GM10248 (cell line): Measurements from ENCODE around the gene LHX4.

Source experiments
- CTCF ChIA-PET: fragments of 300-600 bp; sonication (Branson Sonifier 250); formaldehyde crosslinking; extraction: SDS; loops from one replicate; lab custom pipeline; 2021; ENCODE audit warnings: antibody characterized with exemption; lab: Yijun Ruan, JAX
- POLR2A ChIA-PET: fragments of 350-650 bp; sonication (Branson Sonifier 250); formaldehyde crosslinking; extraction: SDS; loops from one replicate; lab custom pipeline; 2020; ENCODE audit warnings: antibody characterized with exemption; lab: Yijun Ruan, JAX
- DNase-seq: peaks from one replicate; pipeline ENCODE4 v3.0.0; 2012; ENCODE audit errors: extremely low spot score
- CTCF ChIP-seq: IDR thresholded peaks from 2 replicates; pipeline ENCODE4 v1.5.1; 2012; ENCODE audit warnings: mild to moderate bottlenecking, low read depth; ENCODE audit errors: extremely low read depth, missing control alignments, control extremely low read depth

The LHX4 gene

DNA sequence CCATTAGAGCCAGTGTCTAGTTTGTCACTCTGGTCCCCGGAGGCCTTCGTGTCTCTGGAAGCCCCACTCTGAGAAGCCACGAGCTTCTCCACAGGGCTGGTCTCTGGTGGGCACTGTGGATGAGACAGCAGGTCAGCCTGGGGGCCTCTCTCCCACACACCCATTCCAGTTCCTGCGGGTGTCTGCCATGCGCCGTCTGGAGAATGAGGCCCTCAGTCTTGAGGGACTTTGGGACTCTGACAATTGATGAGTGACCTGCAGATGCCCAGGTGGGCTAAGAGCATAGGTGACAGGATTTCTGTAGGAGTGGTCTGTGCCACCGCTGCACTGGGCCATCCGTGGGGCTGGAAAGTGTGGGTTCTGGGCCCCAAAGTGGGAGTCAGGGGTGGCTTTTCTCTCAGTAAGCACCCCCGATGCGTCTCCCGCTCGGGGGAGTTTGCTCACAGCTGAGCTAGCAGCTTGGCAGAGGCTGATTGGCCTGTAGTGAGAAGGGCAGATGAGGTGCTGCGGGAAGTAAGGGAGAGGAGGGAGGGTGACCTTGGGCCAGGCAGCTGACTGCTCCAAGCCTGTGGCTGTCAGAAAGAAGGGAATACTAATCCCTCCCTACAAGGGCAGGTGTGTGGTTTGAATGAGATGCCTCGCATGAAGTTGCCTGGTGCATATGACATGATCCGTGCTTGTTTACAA, 26.4 kb downstream of the LHX4 start:
- CTCF ChIA-PET = interaction anchor here (1.3 to 1.7 kb wide), 2 partner anchors 9 to 226 kb away, joined by 3 to 7 read pairs; no protein-coding TSS in a partner anchor
- TF ChIP-seq CTCF = no peak
- no peak for DNase-seq
- POLR2A ChIA-PET = no interaction called here

DNA sequence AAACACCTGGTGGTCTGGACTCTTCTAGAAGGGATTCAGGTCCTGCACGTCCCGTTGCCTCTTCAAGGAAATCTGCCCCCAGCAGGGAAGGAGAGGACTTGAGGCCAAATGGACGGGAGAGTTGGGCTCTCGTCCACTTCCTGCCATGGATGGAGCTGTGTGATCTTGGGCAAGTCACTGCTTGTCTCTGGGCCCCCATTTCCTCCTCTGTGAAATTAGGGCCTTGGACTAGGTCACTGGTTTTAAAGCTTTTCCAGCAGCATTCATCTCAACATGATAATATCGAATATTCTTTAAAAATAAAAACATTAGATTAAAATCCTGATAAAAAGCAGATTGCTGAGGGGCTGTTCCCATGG, 26.9 kb downstream of the LHX4 start:
- CTCF ChIA-PET = interaction anchor here (1.3 to 1.7 kb wide), 2 partner anchors 9 to 226 kb away, joined by 3 to 7 read pairs; no protein-coding TSS in a partner anchor

GRCh38 chr1:180257486-180257885, 27.4 kb downstream of the LHX4 start:
- CTCF ChIA-PET = interaction anchor here (1.3 to 1.7 kb wide), 2 partner anchors 10 to 225 kb away, joined by 3 to 7 read pairs; no protein-coding TSS in a partner anchor
- POLR2A ChIA-PET = no interaction called here
- no peak for TF ChIP-seq CTCF
- no peak for DNase-seq

More for the DNA sequence above, 26.9 kb downstream of the LHX4 start:
- POLR2A ChIA-PET = no interaction called here
- TF ChIP-seq CTCF = no peak
- no peak for DNase-seq

DNA sequence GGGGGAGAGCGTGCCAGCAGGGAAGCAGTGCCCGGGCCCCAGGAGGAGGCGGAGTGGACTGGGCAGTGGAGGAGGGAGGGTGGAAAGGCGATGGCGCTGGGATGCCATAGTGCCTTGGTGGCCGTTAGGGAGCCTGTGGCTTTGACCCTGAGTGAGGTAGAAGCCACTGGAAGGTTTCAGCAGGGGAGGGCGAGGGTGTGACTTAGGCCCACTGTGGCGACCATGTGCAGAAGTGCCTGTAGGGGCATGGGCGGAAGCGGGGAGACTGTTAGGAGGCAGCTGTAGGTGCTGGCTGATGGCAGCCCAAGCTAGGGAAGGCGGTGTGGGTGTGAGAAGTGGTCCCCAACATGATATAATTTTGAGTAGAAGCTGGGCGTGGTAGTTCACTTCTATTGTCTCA, 28.2 kb downstream of the LHX4 start:
- TF ChIP-seq CTCF = no peak
- no peak for DNase-seq
- POLR2A ChIA-PET = no interaction called here
- CTCF ChIA-PET = interaction anchor here (1.7 kb wide), 1 partner anchor 225 kb away, joined by 7 read pairs; no protein-coding TSS in a partner anchor

DNA sequence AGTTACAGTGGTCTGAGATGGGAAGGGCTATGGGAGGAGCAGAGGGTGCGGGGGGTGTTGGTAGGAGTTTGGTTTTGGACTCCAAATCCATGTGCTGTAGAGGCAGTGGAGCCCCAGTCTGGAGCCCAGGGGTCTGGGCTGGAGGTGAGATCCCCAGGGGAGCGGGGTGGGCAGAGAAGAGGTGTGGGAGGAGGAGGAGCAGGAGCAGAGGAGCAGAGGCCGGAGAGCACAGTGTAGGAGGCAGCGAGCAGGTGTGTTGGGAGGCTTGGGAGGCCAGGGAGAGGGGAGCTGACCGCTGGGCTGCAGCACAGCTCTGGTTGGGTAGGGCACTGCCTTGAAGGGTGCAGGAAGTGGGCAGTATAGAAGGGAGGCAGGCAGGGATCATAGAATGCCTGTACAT, 28.9 kb downstream of the LHX4 start:
- ChIA-PET POLR2A (no interaction called here), CTCF (interaction anchor here (1.0 to 2.7 kb wide), 2 partner anchors 10 to 11 kb away, joined by 3 to 8 read pairs; no protein-coding TSS in a partner anchor)
- no peak for DNase-seq
- TF ChIP-seq CTCF = no peak

- TF ChIP-seq CTCF = no peak
- ChIA-PET CTCF (interaction anchor here (1.0 to 2.7 kb wide), 2 partner anchors 10 to 11 kb away, joined by 3 to 8 read pairs; no protein-coding TSS in a partner anchor), POLR2A (no interaction called here)
- no peak for DNase-seq
These were observed 29.6 kb downstream of the LHX4 start for GRCh38 chr1:180259431-180260338.
